Measurements from ENCODE around the gene RACK1.

RACK1 gene

DNA sequence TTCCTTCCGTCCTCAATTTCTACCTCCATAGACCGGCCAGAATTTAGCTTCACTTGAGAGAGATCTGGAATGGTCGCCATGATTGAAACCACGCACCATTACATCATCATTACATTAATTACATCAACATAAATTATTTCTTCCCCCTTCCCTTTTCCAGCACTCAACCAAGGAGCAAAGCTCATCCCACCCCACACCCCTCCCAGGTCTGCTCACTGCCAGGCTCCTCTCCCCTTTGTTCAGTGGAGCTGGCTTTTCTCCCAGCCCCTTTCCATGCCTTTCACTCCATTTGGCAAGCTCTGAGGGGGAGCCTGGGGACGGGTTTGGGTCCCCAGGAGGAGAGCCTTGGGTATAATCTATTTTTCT, 8.4 kb downstream of the RACK1 start:
- 85% methylated on average over 5 of the region's 5 CpGs for WGBS
- H3K4me3 ChIP-seq (ENCODE audit: insufficient read depth in 1 of 2, low read depth in 1 of 2, low read length in 2 of 2) = no peak overlapping the region
- no peak overlapping the region for H2AK5ac ChIP-seq (ENCODE audit: low read length, severe bottlenecking)
- no peak overlapping the region for H3K18ac ChIP-seq (ENCODE audit: low read depth in 1 of 2, low read length in 2 of 2)
- no peak overlapping the region for H3K4me2 ChIP-seq (ENCODE audit: low read length, poor library complexity, severe bottlenecking)
- H3K27ac ChIP-seq (ENCODE audit: low read length, poor library complexity, severe bottlenecking) = no peak overlapping the region
- H2BK120ac ChIP-seq (ENCODE audit: low read depth, low read length) = no peak overlapping the region
- H3K14ac ChIP-seq (ENCODE audit: low read length in 2 of 2) = no peak overlapping the region
- no peak overlapping the region for H2BK15ac ChIP-seq (ENCODE audit: low read depth, poor library complexity, severe bottlenecking)
- no peak overlapping the region for H2BK5ac ChIP-seq (ENCODE audit: low read depth, low read length, poor library complexity, severe bottlenecking)
- H4K91ac ChIP-seq (ENCODE audit: low read length) = no peak overlapping the region
- no peaks in the 10 kb centered on the region for H3K9me3 ChIP-seq (ENCODE audit: control insufficient read depth, low read length)
- H3K23ac ChIP-seq (ENCODE audit: low read length in 2 of 2) = no peak overlapping the region
- no peak overlapping the region for H2AFZ ChIP-seq (ENCODE audit: low read depth, low read length)
- no peak for DNase-seq
- no peaks in the 10 kb centered on the region for H3K27me3 ChIP-seq (ENCODE audit: control insufficient read depth in 1 of 2, insufficient read depth in 1 of 2, low read length in 2 of 2)
- H3K9ac ChIP-seq (ENCODE audit: low read length) = no peak overlapping the region
- peaks cover 86 to 97% of the 10 kb centered on the region in 2 experiments for H3K36me3 ChIP-seq (ENCODE audit: control insufficient read depth in 1 of 2, insufficient read depth in 2 of 2, low read depth in 1 of 2, low read length in 2 of 2)
- peaks cover 9% of the 10 kb centered on the region for H3K4me1 ChIP-seq (ENCODE audit: control insufficient read depth, insufficient read depth, low read depth, low read length)
- H4K8ac ChIP-seq (ENCODE audit: low read length) = no peak overlapping the region
- no peak overlapping the region for H2BK12ac ChIP-seq (ENCODE audit: low read length in 2 of 2)
- peaks cover 14% of the 10 kb centered on the region for H3K79me1 ChIP-seq (replicated peaks; ENCODE audit: low read length, poor library complexity, severe bottlenecking)
- no peak overlapping the region for H3K4ac ChIP-seq (ENCODE audit: low read depth in 1 of 2, low read length in 2 of 2)

- Histone ChIP-seq H3K4me3 (ENCODE audit: insufficient read depth in 1 of 2, low read depth in 1 of 2, low read length in 2 of 2) (no peak overlapping the region), H2BK15ac (ENCODE audit: low read depth, poor library complexity, severe bottlenecking) (no peak overlapping the region), H3K36me3 (ENCODE audit: control insufficient read depth in 1 of 2, insufficient read depth in 2 of 2, low read depth in 1 of 2, low read length in 2 of 2) (peaks cover 83 to 94% of the 10 kb centered on the region in 2 experiments), H3K9ac (ENCODE audit: low read length) (no peak overlapping the region), H3K27me3 (ENCODE audit: control insufficient read depth in 1 of 2, insufficient read depth in 1 of 2, low read length in 2 of 2) (no peaks in the 10 kb centered on the region), H3K79me1 (replicated peaks; ENCODE audit: low read length, poor library complexity, severe bottlenecking) (peaks cover 18% of the 10 kb centered on the region), H4K91ac (ENCODE audit: low read length) (no peak overlapping the region), H2BK12ac (ENCODE audit: low read length in 2 of 2) (no peak overlapping the region), H2BK5ac (ENCODE audit: low read depth, low read length, poor library complexity, severe bottlenecking) (no peak overlapping the region), H3K9me3 (ENCODE audit: control insufficient read depth, low read length) (no peaks in the 10 kb centered on the region), H3K18ac (ENCODE audit: low read depth in 1 of 2, low read length in 2 of 2) (no peak overlapping the region), H2AFZ (ENCODE audit: low read depth, low read length) (no peak overlapping the region), H3K14ac (ENCODE audit: low read length in 2 of 2) (no peak overlapping the region), H3K4me1 (ENCODE audit: control insufficient read depth, insufficient read depth, low read depth, low read length) (peaks cover 7% of the 10 kb centered on the region), H3K4ac (ENCODE audit: low read depth in 1 of 2, low read length in 2 of 2) (no peak overlapping the region), H3K23ac (ENCODE audit: low read length in 2 of 2) (no peak overlapping the region), H3K4me2 (ENCODE audit: low read length, poor library complexity, severe bottlenecking) (no peak overlapping the region), H3K27ac (ENCODE audit: low read length, poor library complexity, severe bottlenecking) (peak overlapping the region; percentile 20), H4K8ac (ENCODE audit: low read length) (no peak overlapping the region), H2BK120ac (ENCODE audit: low read depth, low read length) (no peak overlapping the region), H2AK5ac (ENCODE audit: low read length, severe bottlenecking) (no peak overlapping the region)
- 91% methylated on average over 22 of the region's 22 CpGs for WGBS
- no peak for DNase-seq
Observed at GRCh38 chr5:181234455-181235306, 9.0 kb downstream of the RACK1 start.

DNA sequence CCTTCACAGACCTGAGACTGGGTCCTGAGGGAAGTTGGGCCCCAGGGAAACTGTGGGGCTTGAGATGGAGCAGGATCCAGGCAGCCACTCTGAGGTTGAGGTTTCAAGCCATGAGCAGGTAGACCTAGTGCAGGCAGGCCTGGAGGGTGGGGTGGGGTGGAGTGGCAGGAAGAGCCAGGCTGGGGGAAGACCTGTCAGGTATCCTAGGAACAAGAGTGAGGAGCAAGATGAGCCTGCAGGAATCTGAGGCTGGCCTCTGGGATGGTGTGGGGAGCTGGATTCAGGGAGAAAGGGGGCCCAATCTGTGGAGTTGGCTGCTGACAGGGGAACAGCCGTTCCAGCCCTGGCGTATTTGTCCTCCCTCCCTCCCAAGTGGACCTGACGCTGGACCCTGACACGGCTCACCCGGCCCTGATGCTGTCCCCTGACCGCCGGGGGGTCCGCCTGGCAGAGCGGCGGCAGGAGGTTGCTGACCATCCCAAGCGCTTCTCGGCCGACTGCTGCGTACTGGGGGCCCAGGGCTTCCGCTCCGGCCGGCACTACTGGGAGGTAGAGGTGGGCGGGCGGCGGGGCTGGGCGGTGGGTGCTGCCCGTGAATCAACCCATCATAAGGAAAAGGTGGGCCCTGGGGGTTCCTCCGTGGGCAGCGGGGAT, 9.8 kb downstream of the RACK1 start:
- Histone ChIP-seq H3K18ac (ENCODE audit: low read depth in 1 of 2, low read length in 2 of 2) (no peak overlapping the region), H3K14ac (ENCODE audit: low read length in 2 of 2) (no peak overlapping the region), H3K4me3 (ENCODE audit: insufficient read depth in 1 of 2, low read depth in 1 of 2, low read length in 2 of 2) (no peak overlapping the region), H3K9ac (ENCODE audit: low read length) (no peak overlapping the region), H3K4ac (ENCODE audit: low read depth in 1 of 2, low read length in 2 of 2) (no peak overlapping the region), H3K79me1 (replicated peaks; ENCODE audit: low read length, poor library complexity, severe bottlenecking) (peaks cover 25% of the 10 kb centered on the region), H2AK5ac (ENCODE audit: low read length, severe bottlenecking) (no peak overlapping the region), H2AFZ (ENCODE audit: low read depth, low read length) (no peak overlapping the region), H3K4me2 (ENCODE audit: low read length, poor library complexity, severe bottlenecking) (no peak overlapping the region), H3K23ac (ENCODE audit: low read length in 2 of 2) (no peak overlapping the region), H2BK12ac (ENCODE audit: low read length in 2 of 2) (no peak overlapping the region), H4K8ac (ENCODE audit: low read length) (no peak overlapping the region), H4K91ac (ENCODE audit: low read length) (no peak overlapping the region), H3K9me3 (ENCODE audit: control insufficient read depth, low read length) (no peaks in the 10 kb centered on the region), H2BK5ac (ENCODE audit: low read depth, low read length, poor library complexity, severe bottlenecking) (no peak overlapping the region), H2BK15ac (ENCODE audit: low read depth, poor library complexity, severe bottlenecking) (no peak overlapping the region), H3K27me3 (ENCODE audit: control insufficient read depth in 1 of 2, insufficient read depth in 1 of 2, low read length in 2 of 2) (no peaks in the 10 kb centered on the region), H3K27ac (ENCODE audit: low read length, poor library complexity, severe bottlenecking) (no peak overlapping the region), H3K36me3 (ENCODE audit: control insufficient read depth in 1 of 2, insufficient read depth in 2 of 2, low read depth in 1 of 2, low read length in 2 of 2) (peaks cover 76 to 94% of the 10 kb centered on the region in 2 experiments), H3K4me1 (ENCODE audit: control insufficient read depth, insufficient read depth, low read depth, low read length) (peaks cover 4% of the 10 kb centered on the region), H2BK120ac (ENCODE audit: low read depth, low read length) (no peak overlapping the region)
- WGBS = 94% methylated on average over 23 of the region's 24 CpGs
- no peak for DNase-seq

DNA sequence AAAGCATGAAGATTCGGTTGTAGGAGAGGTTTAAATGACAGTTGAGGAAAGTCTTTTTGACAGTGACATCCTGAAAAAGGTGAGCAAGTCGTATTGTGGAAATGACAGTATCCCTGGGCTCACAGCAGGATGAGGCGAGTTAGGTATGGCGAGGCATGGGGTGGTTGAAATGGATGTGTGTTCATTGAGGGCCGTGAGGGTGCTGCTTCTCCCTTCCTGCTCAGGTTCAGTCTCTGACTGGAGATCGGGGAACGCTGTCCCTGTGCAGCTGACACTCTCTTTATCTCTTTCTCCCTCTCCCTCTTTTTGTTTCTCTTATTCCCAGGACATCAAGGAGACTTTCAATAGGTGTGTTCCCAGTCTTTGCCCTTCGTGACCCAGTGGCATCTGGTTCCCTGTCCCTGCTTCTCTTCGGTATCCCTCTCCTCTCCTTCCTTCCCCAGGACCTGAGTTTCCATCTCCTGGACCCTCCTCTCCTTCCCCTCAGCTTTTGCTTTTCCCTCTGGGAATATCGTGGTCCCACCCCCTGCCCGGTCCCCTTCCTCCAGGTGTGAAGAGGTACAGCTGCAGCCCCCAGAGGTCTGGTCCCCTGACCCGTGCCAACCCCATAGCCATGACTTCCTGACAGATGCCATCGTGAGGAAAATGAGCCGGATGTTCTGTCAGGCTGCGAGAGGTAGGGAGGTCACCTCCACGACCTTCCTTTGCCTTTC, 10.5 kb downstream of the RACK1 start:
- Histone ChIP-seq H3K18ac (ENCODE audit: low read depth in 1 of 2, low read length in 2 of 2) (no peak overlapping the region), H3K79me1 (replicated peaks; ENCODE audit: low read length, poor library complexity, severe bottlenecking) (peaks cover 25% of the 10 kb centered on the region), H3K9ac (ENCODE audit: low read length) (no peak overlapping the region), H3K4me1 (ENCODE audit: control insufficient read depth, insufficient read depth, low read depth, low read length) (peaks cover 2% of the 10 kb centered on the region), H2BK15ac (ENCODE audit: low read depth, poor library complexity, severe bottlenecking) (no peak overlapping the region), H4K91ac (ENCODE audit: low read length) (no peak overlapping the region), H2BK120ac (ENCODE audit: low read depth, low read length) (no peak overlapping the region), H2BK12ac (ENCODE audit: low read length in 2 of 2) (no peak overlapping the region), H3K9me3 (ENCODE audit: control insufficient read depth, low read length) (no peaks in the 10 kb centered on the region), H2BK5ac (ENCODE audit: low read depth, low read length, poor library complexity, severe bottlenecking) (no peak overlapping the region), H4K8ac (ENCODE audit: low read length) (no peak overlapping the region), H3K14ac (ENCODE audit: low read length in 2 of 2) (no peak overlapping the region), H3K36me3 (ENCODE audit: control insufficient read depth in 1 of 2, insufficient read depth in 2 of 2, low read depth in 1 of 2, low read length in 2 of 2) (peaks cover 70 to 91% of the 10 kb centered on the region in 2 experiments), H2AFZ (ENCODE audit: low read depth, low read length) (no peak overlapping the region), H3K4me3 (ENCODE audit: insufficient read depth in 1 of 2, low read depth in 1 of 2, low read length in 2 of 2) (no peak overlapping the region), H3K4me2 (ENCODE audit: low read length, poor library complexity, severe bottlenecking) (no peak overlapping the region), H3K27me3 (ENCODE audit: control insufficient read depth in 1 of 2, insufficient read depth in 1 of 2, low read length in 2 of 2) (no peaks in the 10 kb centered on the region), H2AK5ac (ENCODE audit: low read length, severe bottlenecking) (no peak overlapping the region), H3K27ac (ENCODE audit: low read length, poor library complexity, severe bottlenecking) (no peak overlapping the region), H3K23ac (ENCODE audit: low read length in 2 of 2) (no peak overlapping the region), H3K4ac (ENCODE audit: low read depth in 1 of 2, low read length in 2 of 2) (no peak overlapping the region)
- WGBS = 93% methylated on average over 16 of the region's 16 CpGs
- no peak for DNase-seq

Measured in mesenchymal stem cell (in vitro differentiated cells and primary cell).